Endothelial cell of umbilical vein (primary cell): ENCODE results near the gene NFIA. TPM values are rescaled to one million over a fixed set of nuclear protein-coding genes. Genes with fewer than 3 reads are reported as not detected.

Source experiments
- BruUV-seq: library from RNA; stranded (reverse); fragments of 400-500 nt; replicated peaks from 2 replicates; lab custom pipeline; 2021; lab: Mats Ljungman, UMichigan
- CTCF ChIA-PET: fragments of 300-600, 350-600 bp; sonication (Branson Sonifier 250); formaldehyde crosslinking; loops from one replicate; lab custom pipeline; 2021; ENCODE audit warnings: antibody characterized with exemption, inconsistent platforms; lab: Charles Lee
- POLR2A ChIA-PET: fragments of 300-600, 350-600 bp; sonication (Branson Sonifier 250); formaldehyde crosslinking; loops from one replicate; lab custom pipeline; 2021; ENCODE audit warnings: antibody characterized with exemption, inconsistent platforms; lab: Charles Lee
- DNase-seq: peaks from one replicate; pipeline ENCODE4 v3.0.0-alpha.2; 2011; ENCODE audit warnings: low read depth, low spot score
- FAIRE-seq: peaks from 2 replicates; lab custom pipeline; 2011; peaks lifted over from hg19 to GRCh38; lab: Jason Lieb, UNC
- H2AFZ ChIP-seq: 2 replicates; pipeline ENCODE4 v1.6.0; 2012; ENCODE audit warnings: low read depth, low read length, control low read depth, inconsistent platforms
- H3K27ac ChIP-seq: 2 replicates; pipeline ENCODE4 v1.5.1; 2011; ENCODE audit warnings: low read depth, mild to moderate bottlenecking, control low read depth, low read length, moderate library complexity; ENCODE audit not compliant: insufficient read depth
- H3K27me3 ChIP-seq, 2 experiments: 2 replicates each; pipeline versions ENCODE4 v1.6.0 to v1.6.1; 2011; ENCODE audit warnings: low read length in 2 of 2, mixed read lengths in 1 of 2; ENCODE audit not compliant: control insufficient read depth in 2 of 2, insufficient read depth in 2 of 2
- H3K36me3 ChIP-seq, 2 experiments: 2 replicates in 1 of 2; 3 replicates in 1 of 2; pipeline ENCODE4 v1.5.1; 2011; ENCODE audit warnings: low read length in 2 of 2, mild to moderate bottlenecking in 1 of 2, moderate library complexity in 1 of 2; ENCODE audit not compliant: control insufficient read depth in 2 of 2, insufficient read depth in 2 of 2; ENCODE audit errors: extremely low read depth in 1 of 2
- H3K4me1 ChIP-seq: 3 replicates; pipeline ENCODE4 v1.5.1; 2011; ENCODE audit warnings: mild to moderate bottlenecking, low read length; ENCODE audit not compliant: control insufficient read depth, insufficient read depth; ENCODE audit errors: extremely low read depth
- H3K4me2 ChIP-seq: 2 replicates; pipeline ENCODE4 v1.6.1; 2011; ENCODE audit warnings: low read length, control low read depth, mixed read lengths; ENCODE audit not compliant: insufficient read depth
- H3K4me3 ChIP-seq, 3 experiments: fragments of 200-600 bp in 1 of 3; sonication (generic), shearing (Covaris generic) in 1 of 3; replicated peaks in 1 of 3; 2 replicates each; pipeline ENCODE4 v1.5.1; 2011 to 2016; ENCODE audit warnings: control low read depth in 3 of 3, low read length in 3 of 3, mild to moderate bottlenecking in 2 of 3, inconsistent platforms in 1 of 3, low read depth in 1 of 3, moderate library complexity in 1 of 3; ENCODE audit not compliant: insufficient read depth in 1 of 3
- H3K79me2 ChIP-seq: 2 replicates; pipeline ENCODE4 v1.6.0; 2012; ENCODE audit warnings: low read length, inconsistent platforms; ENCODE audit not compliant: control insufficient read depth, insufficient read depth
- H3K9ac ChIP-seq: replicated peaks from 2 replicates; pipeline ENCODE3; 2011; ENCODE audit warnings: low read length, control low read depth; ENCODE audit not compliant: insufficient read depth; ENCODE audit errors: extremely low read depth
- H3K9me1 ChIP-seq: replicated peaks from 3 replicates; pipeline ENCODE4 v1.6.0; 2011; ENCODE audit warnings: mild to moderate bottlenecking, low read length; ENCODE audit not compliant: control insufficient read depth, insufficient read depth; ENCODE audit errors: extremely low read depth
- H3K9me3 ChIP-seq: replicated peaks from 2 replicates; pipeline ENCODE4 v1.5.1; 2012; ENCODE audit warnings: low read length, inconsistent platforms; ENCODE audit not compliant: control insufficient read depth, insufficient read depth
- H4K20me1 ChIP-seq: replicated peaks from 2 replicates; pipeline ENCODE3; 2011; ENCODE audit warnings: mild to moderate bottlenecking, low read length; ENCODE audit not compliant: control insufficient read depth, insufficient read depth; ENCODE audit errors: extremely low read depth
- CTCF ChIP-seq, 2 donors: IDR thresholded peaks; 1 replicate in 1 of 2; 2 replicates in 1 of 2; pipeline ENCODE4 v1.5.1; 2011; ENCODE audit warnings: low read length in 2 of 2, mild to moderate bottlenecking in 2 of 2, moderate library complexity in 2 of 2, control low read depth in 1 of 2, inconsistent platforms in 1 of 2, low read depth in 1 of 2; ENCODE audit not compliant: insufficient read depth in 1 of 2; ENCODE audit errors: extremely low read depth in 1 of 2
- EZH2 ChIP-seq: IDR thresholded peaks from 2 replicates; pipeline ENCODE4 v1.6.1; 2012; ENCODE audit warnings: borderline replicate concordance, low read depth, mild to moderate bottlenecking, moderate library complexity, low read length, inconsistent platforms; ENCODE audit not compliant: severe bottlenecking
- FOS ChIP-seq: IDR thresholded peaks from 2 replicates; pipeline ENCODE4 v1.6.1; 2011; ENCODE audit warnings: mild to moderate bottlenecking, low read length, moderate library complexity, borderline replicate concordance; ENCODE audit not compliant: insufficient read depth
- GATA2 ChIP-seq: IDR thresholded peaks from 2 replicates; pipeline ENCODE4 v1.7.0; 2011; ENCODE audit warnings: low read depth, mild to moderate bottlenecking, moderate library complexity, mixed read lengths, low read length; ENCODE audit not compliant: insufficient read length, insufficient read depth
- JUN ChIP-seq: IDR thresholded peaks from 2 replicates; pipeline ENCODE4 v1.6.1; 2011; ENCODE audit warnings: borderline replicate concordance, low read depth; ENCODE audit not compliant: insufficient read length, insufficient read depth
- MAX ChIP-seq: IDR thresholded peaks from 2 replicates; pipeline ENCODE4 v1.6.1; 2011; ENCODE audit not compliant: insufficient read depth, insufficient read length
- MYC ChIP-seq: IDR thresholded peaks from one replicate; pipeline ENCODE4 v1.6.1; 2011; ENCODE audit warnings: mild to moderate bottlenecking, low read depth, low read length
- POLR2A ChIP-seq: IDR thresholded peaks from 2 replicates; pipeline ENCODE4 v1.6.1; 2012; ENCODE audit warnings: low read depth, mild to moderate bottlenecking, control low read depth, low read length
- POLR2AphosphoS5 ChIP-seq: IDR thresholded peaks from 2 replicates; pipeline ENCODE4 v1.6.1; 2012; ENCODE audit warnings: low read depth, mild to moderate bottlenecking, control low read depth, low read length, moderate library complexity; ENCODE audit not compliant: insufficient read depth
- dilution Hi-C: fragments of 300-500 bp; cut with MboI; formaldehyde crosslinking; loops from one replicate; pipeline ENCODE4 v1.15.0; 2019; ENCODE audit warnings: low sequenced_read_pairs; ENCODE audit not compliant: extremely low pct_ligation_motif_present
- intact Hi-C: fragments of 100-400 bp; cut with micrococcal nuclease; formaldehyde crosslinking; loops from one replicate; pipeline ENCODE4 v1.10.0; 2022
- polyA plus RNA-seq, 4 experiments: library from polyadenylated mRNA; depleted of rRNA in 3 of 4; stranded (reverse) in 3 of 4; unstranded in 1 of 4; fragments of >200 nt; gene quantifications; 2 replicates each; pipeline versions ENCODE4 v1.2.1 to v1.2.3, GENCODE V29; 2011 to 2012; ENCODE audit warnings: missing spikeins in 1 of 4
- total RNA-seq: library from RNA; stranded (reverse); gene quantifications from 2 replicates; pipeline ENCODE4 v1.2.3, GENCODE V29; 2021

NFIA gene
- total and polyA plus RNA-seq, 2 donors (not counting 3 experiments of a cell fraction or from before 2014, with no cell fraction given): 25.5 to 47.0 TPM

- FAIRE-seq: no peak
- POLR2A ChIA-PET: no interaction called here
- dilution Hi-C loops: no loop called here
- no peak overlapping the region for H2AFZ ChIP-seq
- intact Hi-C loops: loop anchor here (5.0 kb wide), 2 partner anchors 153 to 323 kb away; no protein-coding TSS in a partner anchor
- no peaks in the 10 kb centered on the region for H3K9me1 ChIP-seq
- H3K4me1 ChIP-seq: peaks cover 29% of the 10 kb centered on the region
- H3K79me2 ChIP-seq: no peaks in the 10 kb centered on the region
- H4K20me1 ChIP-seq: no peaks in the 10 kb centered on the region
- H3K9ac ChIP-seq: no peak overlapping the region
- H3K4me2 ChIP-seq: no peak overlapping the region
- no peaks in the 10 kb centered on the region for H3K36me3 ChIP-seq
- H3K4me3 ChIP-seq: no peak overlapping the region
- CTCF ChIA-PET: interaction anchor here (0.6 to 1.7 kb wide), 4 partner anchors 9 to 33 kb away, joined by 3 to 8 read pairs (median 3); no protein-coding TSS in a partner anchor
- no peak overlapping the region for H3K27ac ChIP-seq
- H3K9me3 ChIP-seq: no peaks in the 10 kb centered on the region
- DNase-seq: no peak
- no peak for TF ChIP-seq POLR2AphosphoS5
- TF ChIP-seq CTCF (IDR thresholded peaks at IDR 0.05; ENCODE audit: extremely low read depth in 1 of 2, insufficient read depth in 1 of 2, low read depth in 1 of 2, low read length in 2 of 2): no peak
- no peak for TF ChIP-seq MAX
- no peak for TF ChIP-seq JUN
- no peak for TF ChIP-seq EZH2
- TF ChIP-seq MYC: no peak
- TF ChIP-seq GATA2: no peak
- no peak for TF ChIP-seq FOS
- no peak for TF ChIP-seq POLR2A
- BruUV-seq: no TSS peak
- no peaks in the 10 kb centered on the region for H3K27me3 ChIP-seq
Measured at GRCh38 chr1:61284936-61285335, 202.6 kb downstream of the NFIA start.
